Frontal cortex (tissue), 4 donors: ENCODE data around the gene LDLRAD4. TPM values are rescaled to one million over a fixed set of nuclear protein-coding genes. Genes with fewer than 3 reads are reported as not detected.
A peak's percentile ranks its signal among the peaks of the same experiment; 100 is the strongest.

Experiments
- DNase-seq, 2 donors: peaks; one replicate each; pipeline ENCODE4 v3.0.0; 2012; ENCODE audit warnings: low spot score in 2 of 2
- FAIRE-seq: peaks from 2 replicates; lab custom pipeline; 2012; peaks lifted over from hg19 to GRCh38; lab: Jason Lieb, UNC
- total RNA-seq: library from RNA; depleted of rRNA; stranded (reverse); fragments of >200 nt; gene quantifications from one replicate; pipeline ENCODE4 v1.2.3, GENCODE V29; 2014
- donor health status: control.
- donor health status: control.
- donor health status: control.

Gene LDLRAD4
- total RNA-seq, 1 donor from 2014 or later, result 60.7 TPM

DNA sequence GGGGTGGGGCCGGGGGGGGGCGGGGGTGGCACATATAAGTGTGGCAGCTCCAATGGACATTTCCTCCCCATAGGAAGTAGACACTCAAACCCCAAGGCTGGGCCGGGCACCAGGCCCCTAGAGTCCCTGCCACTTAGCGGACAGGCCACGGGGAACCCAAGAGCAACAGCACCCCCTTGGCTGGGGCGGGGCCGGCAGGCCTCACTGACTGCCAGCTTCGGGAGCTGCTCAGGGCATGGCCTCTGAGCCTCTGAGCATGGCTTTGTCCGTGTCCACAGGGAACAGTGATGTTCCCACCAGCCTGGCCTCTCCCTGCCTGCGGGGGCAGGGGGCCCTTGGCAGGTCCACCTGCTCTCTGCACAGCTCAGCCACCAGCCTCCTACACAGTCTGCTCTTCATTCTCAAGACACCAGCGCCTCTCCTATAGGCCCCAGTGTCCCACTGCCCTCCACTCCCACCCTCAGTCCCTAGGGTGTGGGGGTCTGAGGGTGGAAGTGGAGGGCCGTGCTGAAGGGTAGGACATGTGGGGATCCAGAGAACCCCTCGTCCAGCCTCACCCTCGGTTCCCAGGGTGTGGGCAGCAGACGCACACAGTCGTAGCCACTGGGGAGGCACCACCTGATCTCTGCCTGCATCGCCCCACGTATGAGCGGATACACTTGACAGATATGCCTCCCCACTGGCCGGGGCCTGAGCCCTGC lies 401.1 kb downstream of the LDLRAD4 start:
- DNase-seq, result peak in 1 of 2 donors; percentile 12

DNA sequence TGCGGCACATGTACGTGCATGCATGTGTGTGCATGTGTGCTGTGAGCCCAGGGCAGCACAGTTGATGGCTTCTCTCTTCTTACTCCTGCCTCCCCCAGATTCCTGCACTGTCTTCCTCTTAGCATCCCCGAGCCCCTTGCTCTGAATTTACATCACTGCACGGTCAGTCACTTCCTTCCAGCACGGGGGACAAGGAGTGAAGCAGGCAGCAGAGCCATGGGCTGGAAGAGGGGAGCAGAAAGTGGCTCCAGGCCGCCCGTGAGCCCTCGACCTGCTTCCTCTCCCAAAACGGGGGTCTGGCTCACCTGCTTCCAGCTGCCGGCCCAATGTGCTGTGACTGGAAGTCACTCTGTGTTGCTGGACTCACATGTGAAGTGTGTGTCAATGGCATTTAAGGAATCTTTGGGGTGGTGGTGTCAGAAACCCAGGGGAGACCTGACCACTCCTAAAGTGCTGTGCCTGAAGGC lies 401.7 kb downstream of the LDLRAD4 start:
- no peak for FAIRE-seq
- no peak for DNase-seq

More for the DNA sequence above, 401.1 kb downstream of the LDLRAD4 start:
- no peak for FAIRE-seq

DNA sequence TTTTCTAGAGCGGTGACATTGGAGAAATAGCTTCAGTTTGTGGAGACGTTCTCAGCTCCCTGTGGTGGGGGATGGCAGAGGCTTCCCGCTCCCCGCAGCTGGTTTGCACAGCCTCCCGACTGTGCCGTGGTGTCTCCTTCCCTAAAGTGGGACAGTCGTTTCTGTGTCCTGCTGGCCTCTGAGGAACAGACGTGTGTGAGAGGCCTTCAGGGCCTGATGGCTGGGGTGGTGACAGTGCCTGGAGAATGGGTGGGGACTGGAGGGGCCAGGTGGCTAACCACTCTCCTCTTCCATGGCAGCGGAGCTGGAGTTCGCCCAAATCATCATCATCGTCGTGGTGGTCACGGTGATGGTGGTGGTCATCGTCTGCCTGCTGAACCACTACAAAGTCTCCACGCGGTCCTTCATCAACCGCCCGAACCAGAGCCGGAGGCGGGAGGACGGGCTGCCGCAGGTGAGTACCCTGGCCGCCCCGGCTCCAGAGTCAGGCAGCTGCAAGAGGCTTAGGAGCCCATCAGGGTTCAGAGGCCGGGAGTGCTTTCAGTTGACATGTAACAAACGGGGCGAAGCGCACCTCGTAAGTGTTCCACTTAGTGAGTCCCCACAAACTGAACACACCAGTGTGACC lies 402.4 kb downstream of the LDLRAD4 start:
- FAIRE-seq (no peak), DNase-seq (no peak)

- FAIRE-seq, result no peak
- DNase-seq, result no peak
These were observed 402.9 kb downstream of the LDLRAD4 start for GRCh38 chr18:13621446-13621849.

GRCh38 chr18:13621886-13622619 lies 403.5 kb downstream of the LDLRAD4 start:
- no peak for FAIRE-seq
- peak in 1 of 2 donors; percentile 15 for DNase-seq

DNA sequence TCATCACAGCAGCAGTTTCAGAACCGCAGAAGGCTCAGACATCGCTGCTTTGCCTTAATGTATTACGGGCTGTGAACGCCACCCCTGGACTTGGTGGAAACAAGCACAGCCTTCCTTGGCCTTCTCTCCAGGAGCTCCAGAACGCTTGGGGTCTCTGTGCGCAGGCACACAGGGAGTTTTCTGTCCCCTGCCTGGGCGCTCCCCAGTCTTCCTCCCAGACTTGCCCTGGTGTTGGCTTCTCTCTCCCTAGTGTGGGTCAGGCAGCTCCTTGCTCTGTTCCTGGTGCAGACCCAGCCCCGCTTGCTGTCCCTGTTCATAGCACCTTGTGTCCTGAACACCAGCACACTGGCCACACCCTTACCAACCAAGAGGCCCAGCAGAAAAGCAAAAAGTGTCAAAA lies 404.2 kb downstream of the LDLRAD4 start:
- DNase-seq (peak in 1 of 2 donors; percentile 8), FAIRE-seq (no peak)

DNA sequence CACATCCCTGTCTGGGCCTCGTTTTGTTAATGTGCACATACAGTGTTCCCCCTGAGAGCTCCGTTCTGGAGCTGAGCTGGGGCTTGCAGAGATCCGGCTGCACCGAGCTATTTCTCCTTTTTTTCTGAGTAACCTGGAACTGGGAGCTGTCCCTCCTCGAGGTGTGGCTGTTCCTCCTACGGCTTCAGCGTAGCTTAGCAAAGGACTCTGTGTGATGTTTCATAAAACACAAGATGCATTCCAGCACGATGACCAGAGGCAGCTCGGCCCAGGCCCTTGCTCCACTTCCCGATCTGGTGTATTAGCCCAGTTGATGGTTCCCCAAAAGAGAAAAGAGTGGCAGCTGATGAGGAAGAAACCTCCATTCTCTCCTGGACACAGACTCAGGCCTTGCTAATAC lies 404.8 kb downstream of the LDLRAD4 start:
- DNase-seq (peak in 1 of 2 donors; percentile 36), FAIRE-seq (no peak)

- DNase-seq, result peak in 1 of 2 donors; percentile 33
These were observed 405.3 kb downstream of the LDLRAD4 start for GRCh38 chr18:13623871-13624270.

GRCh38 chr18:13624563-13625237 lies 406.1 kb downstream of the LDLRAD4 start:
- FAIRE-seq, result no peak

More at GRCh38 chr18:13623871-13624270, 405.3 kb downstream of the LDLRAD4 start:
- no peak for FAIRE-seq

GRCh38 chr18:13625355-13625754 lies 406.8 kb downstream of the LDLRAD4 start:
- FAIRE-seq (no peak), DNase-seq (peak in 1 of 2 donors; percentile 8)

More at GRCh38 chr18:13624563-13625237, 406.1 kb downstream of the LDLRAD4 start:
- DNase-seq, result peak in 1 of 2 donors; percentile 5

DNA sequence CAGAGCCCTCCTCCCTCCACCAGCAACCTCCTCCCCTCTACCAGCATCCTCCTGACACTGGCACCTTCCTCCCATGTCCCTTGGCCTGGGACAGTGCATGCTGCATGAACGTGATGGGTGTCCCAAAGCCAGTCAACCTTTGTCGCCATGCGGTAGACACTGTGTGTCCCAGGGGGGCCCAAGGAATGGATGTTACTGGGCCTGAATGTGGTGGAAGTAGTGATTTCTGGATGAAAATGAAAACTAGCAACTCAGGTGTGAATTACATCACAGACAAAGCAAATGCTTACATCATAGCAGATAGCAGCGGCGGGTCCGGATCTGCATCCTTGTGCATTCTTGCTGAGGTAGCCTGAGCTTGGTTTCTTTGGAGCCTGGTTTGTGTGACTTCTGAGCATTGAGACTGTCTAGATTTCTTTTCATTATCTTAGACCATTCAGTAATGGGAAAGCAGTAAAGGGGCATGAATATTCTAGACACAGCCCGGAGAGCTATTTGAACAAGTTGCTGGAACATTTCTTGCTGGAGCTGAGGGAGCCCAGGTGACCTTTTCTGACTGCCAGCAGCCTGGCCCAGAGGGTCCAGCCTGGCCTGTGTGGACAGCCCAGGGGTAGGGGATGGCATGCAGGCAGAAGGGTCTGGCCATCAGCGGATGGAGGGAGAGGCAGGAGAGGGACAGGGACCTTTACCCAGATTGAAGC lies 407.4 kb downstream of the LDLRAD4 start:
- FAIRE-seq, result no peak
- DNase-seq, result no peak

GRCh38 chr18:13626544-13626908 lies 408.0 kb downstream of the LDLRAD4 start:
- DNase-seq, result no peak
- no peak for FAIRE-seq

GRCh38 chr18:13627639-13628038 lies 409.1 kb downstream of the LDLRAD4 start:
- DNase-seq (no peak), FAIRE-seq (no peak)

- FAIRE-seq (no peak), DNase-seq (no peak)
These were observed 409.7 kb downstream of the LDLRAD4 start for GRCh38 chr18:13628211-13628610.

DNA sequence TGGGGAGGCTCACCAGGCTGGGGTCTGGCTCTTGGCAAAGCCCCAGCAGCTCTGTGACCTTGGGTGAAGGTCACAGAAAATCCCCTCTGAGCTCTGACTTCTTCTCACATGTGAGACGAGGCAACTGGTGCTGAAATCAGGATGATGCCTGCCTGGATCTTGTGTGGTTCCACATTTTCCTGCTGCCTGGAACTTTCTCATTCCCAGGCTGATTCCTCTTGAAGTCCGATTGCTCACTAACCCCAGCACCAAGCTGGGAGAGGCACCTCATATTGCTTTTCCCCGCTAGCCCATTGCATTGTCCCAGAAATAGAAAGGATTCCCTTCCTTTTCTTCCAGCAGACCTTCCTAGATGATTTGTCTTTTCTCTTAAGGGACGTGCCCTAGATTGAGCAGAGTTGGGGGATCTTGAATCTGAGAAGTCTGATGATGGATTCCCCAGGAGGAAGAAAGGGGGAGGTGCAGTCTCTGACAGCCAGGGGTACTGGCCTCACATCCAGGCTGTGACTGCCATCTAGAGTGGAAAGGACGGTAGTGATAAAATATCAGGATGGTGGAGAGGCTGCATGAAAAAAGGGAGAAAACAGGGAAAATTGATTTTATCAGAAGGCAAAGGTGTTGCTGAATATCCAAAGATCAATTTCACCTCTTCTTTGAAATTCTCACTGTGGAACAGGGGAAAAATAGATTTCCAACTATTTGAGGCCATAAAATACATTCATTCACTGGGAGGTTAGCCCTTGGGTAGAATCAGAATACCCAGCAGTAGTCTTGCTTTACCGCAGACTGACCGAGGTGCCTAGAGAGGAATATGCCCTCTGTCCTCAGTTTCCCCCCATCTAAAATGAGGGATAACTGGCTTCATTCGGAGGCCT lies 411.5 kb downstream of the LDLRAD4 start:
- DNase-seq (peak; percentile 73 to 83), FAIRE-seq (peak; percentile 80)

GRCh38 chr18:13630716-13631268 lies 412.2 kb downstream of the LDLRAD4 start:
- FAIRE-seq, result no peak
- DNase-seq, result no peak

- no peak for DNase-seq
These were observed 415.1 kb downstream of the LDLRAD4 start for GRCh38 chr18:13633700-13634099.

DNA sequence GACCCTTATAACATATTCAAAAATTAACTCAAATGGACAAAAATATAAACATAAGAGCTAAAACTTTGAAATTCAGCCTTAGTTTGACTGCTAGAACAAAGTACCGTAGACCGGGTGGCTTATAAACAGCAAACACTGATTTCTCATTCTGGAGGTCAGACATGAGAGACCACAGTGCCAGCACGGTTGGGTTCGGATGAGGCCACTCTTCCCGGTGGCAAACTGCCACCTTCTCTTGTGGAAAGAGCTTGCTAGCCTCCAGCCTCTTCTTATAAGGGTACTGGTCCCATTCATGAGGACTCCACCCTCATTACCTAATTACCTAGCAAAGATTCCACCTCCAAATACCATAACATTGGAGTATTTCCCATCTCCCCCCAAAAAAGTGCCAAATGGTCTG lies 416.5 kb downstream of the LDLRAD4 start:
- no peak for FAIRE-seq

More at GRCh38 chr18:13633700-13634099, 415.1 kb downstream of the LDLRAD4 start:
- no peak for FAIRE-seq

More for the DNA sequence above, 416.5 kb downstream of the LDLRAD4 start:
- DNase-seq, result no peak
